Esophagus squamous epithelium (tissue), 4 donors: ENCODE results near the gene RSPH9.

ENCODE experiments used
- POLR2A ChIP-seq, 4 donors: fragments of 450-650 bp; IDR thresholded peaks; one replicate each; pipeline ENCODE4 v1.6.1; 2017; ENCODE audit warnings: antibody characterized with exemption in 4 of 4, mild to moderate bottlenecking in 4 of 4, moderate library complexity in 3 of 4
- TF ChIP-seq, protein P1 (sequence below), 6 experiments: fragments of 450-650 bp in 4 of 6; fragments of 200-600 bp in 2 of 6; sonication (generic) in 2 of 6; IDR thresholded peaks; one replicate each; pipeline ENCODE4 v1.5.1; 2016 to 2019; ENCODE audit warnings: antibody characterized with exemption in 6 of 6, mild to moderate bottlenecking in 4 of 6, moderate library complexity in 4 of 6

DNA sequence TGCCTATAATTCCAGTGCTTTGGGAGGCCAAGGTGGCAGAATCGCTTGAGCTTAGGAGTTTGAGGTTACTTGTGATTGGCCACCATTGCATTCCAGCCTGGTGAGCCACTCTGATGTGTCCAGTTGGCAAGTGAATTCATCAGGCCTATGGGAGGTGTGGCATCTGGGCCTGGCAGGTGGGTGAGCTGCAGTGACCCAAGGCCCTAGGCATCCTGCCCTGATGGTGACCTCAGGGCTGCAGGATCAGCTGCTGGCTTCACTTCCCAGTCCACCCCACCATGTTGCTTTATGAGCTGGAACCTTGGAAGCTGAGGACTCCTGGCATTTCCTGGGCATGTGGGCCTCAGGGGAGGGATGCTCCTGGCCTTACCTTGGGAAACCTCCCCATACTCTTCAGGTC, 20.5 kb downstream of the RSPH9 start:
- TF ChIP-seq, protein P1, sequence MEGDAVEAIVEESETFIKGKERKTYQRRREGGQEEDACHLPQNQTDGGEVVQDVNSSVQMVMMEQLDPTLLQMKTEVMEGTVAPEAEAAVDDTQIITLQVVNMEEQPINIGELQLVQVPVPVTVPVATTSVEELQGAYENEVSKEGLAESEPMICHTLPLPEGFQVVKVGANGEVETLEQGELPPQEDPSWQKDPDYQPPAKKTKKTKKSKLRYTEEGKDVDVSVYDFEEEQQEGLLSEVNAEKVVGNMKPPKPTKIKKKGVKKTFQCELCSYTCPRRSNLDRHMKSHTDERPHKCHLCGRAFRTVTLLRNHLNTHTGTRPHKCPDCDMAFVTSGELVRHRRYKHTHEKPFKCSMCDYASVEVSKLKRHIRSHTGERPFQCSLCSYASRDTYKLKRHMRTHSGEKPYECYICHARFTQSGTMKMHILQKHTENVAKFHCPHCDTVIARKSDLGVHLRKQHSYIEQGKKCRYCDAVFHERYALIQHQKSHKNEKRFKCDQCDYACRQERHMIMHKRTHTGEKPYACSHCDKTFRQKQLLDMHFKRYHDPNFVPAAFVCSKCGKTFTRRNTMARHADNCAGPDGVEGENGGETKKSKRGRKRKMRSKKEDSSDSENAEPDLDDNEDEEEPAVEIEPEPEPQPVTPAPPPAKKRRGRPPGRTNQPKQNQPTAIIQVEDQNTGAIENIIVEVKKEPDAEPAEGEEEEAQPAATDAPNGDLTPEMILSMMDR (IDR thresholded peaks at IDR 0.05), result no peak
- TF ChIP-seq POLR2A (IDR thresholded peaks at IDR 0.05), result no peak
